NCI-H128 (cell line): ENCODE results near the gene ADARB2.
"Not testable (repeated sequence)": the region's sequence is repeated elsewhere in the genome, so short reads cannot be mapped to it uniquely, and the experiment has no call there.

Source experiments
- DNase-seq: peaks from one replicate; lab custom pipeline; 2025; ENCODE audit not compliant: unreplicated experiment; lab: John Stamatoyannopoulos, UW

Gene ADARB2

DNA sequence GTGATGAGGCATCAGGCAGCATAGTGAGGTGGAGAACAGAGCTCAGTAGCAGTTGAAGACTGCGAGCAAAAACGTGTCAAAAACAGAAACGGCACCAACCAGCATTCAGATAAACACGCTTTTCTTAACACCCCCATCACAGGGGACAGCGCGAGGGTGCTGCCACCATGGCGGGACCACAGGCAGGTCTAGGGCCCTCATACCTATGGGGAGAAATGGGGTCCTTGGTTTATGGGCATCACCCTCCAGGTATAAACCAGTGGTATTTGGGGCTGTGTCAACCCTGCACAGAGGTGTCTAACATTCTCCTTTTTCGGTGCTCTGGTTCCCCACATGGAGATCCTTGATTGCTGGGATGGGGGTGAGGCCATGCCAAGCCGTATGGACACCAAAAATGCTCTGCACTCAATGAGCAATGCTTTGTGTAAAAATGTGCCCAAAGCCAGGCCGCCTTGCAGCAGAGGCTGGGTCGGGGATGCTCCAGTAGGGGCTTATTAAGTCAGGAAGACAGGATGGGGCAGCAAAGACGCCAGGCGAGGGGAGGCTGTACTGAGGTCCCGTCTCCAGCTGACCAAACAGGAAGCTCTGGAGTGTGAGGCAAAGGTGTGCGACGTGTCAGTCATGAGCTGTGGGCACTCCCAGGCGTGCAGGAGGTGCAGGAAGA, 489.6 kb downstream of the ADARB2 start:
- no peak for DNase-seq

DNA sequence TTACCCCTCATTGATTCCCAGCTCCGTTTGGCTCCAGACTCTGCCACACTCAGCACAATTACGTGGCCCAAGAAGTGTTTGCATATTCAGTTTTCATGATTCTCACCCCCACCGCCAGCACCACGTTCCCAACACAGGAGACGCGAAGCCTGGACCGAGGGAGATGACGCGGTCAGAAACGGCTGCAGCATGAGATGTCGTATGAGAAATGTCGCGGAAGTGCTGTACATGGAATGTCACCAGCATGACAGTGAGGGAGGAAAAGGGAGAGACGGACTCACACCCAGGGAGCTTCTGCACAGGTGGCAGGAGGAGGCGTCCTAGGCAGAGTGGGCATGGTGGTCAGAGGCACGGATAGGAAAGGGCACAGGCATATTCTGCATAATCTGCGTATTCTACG, 492.8 kb downstream of the ADARB2 start:
- no peak for DNase-seq

DNA sequence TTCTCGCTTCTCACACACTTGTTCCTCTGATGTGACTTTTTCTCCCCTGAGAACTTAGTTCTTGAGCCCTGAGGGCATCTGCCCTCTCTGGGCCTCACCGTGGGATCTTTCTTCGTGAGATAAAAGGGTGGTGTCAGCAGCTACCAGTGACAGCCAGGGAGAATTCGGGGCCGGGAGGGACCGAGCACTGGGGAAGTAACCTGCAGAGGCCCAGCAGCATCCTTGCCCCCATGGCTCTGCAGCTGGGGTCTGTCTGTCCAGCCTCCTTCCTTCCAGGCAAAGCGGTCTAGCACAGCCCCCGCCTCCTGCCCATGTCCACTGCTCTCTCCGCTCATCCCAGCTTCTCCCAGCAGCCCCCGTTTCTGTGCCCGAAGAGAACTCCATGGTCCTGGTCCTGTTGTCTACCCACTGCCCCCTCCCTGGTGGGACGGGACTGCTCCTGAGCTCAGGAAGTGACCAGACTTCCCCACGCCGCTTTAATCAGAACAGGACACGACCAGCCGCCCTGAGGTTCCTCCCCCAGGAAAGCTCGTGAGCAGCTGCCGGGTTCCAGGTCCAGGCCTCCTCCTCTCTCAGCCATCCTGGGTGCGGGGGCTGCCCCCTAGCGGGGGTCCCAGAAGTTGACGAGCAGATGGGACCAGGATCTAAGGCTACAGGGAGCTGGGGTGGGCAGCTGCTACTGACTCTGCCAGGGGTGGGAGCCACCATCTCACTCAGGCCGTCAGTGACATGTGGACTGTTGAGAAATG, 493.7 kb downstream of the ADARB2 start:
- DNase-seq = no peak

GRCh38 chr10:1242975-1243374, 494.4 kb downstream of the ADARB2 start:
- no peak for DNase-seq

GRCh38 chr10:1241973-1242935, 495.1 kb downstream of the ADARB2 start:
- DNase-seq = no peak

- no peak for DNase-seq
Observed at GRCh38 chr10:1241322-1241890, 495.9 kb downstream of the ADARB2 start.

- no peak for DNase-seq
Observed at GRCh38 chr10:1240341-1240775, 497.0 kb downstream of the ADARB2 start.

DNA sequence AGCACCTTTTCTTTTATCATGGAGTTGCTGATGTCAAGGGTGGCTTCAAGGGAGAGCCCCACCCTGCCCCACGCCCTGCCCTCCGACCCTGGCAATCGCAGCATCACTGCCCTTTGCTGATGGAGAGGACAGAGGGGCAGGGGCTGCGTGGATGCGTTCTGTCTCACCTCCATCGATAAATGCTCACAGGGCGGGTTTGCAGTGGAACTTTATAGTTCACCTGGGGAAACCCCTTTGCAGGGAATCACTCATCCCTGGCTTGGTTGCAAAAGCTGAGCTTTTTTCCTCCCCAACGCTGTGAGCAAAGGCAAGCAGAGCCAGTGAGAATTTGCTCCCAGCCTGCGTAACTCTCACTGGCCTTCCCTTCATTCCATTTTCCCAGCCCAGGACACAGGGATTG, 504.3 kb downstream of the ADARB2 start:
- no peak for DNase-seq

- DNase-seq = no peak
Observed at GRCh38 chr10:1232164-1232911, 505.0 kb downstream of the ADARB2 start.

DNA sequence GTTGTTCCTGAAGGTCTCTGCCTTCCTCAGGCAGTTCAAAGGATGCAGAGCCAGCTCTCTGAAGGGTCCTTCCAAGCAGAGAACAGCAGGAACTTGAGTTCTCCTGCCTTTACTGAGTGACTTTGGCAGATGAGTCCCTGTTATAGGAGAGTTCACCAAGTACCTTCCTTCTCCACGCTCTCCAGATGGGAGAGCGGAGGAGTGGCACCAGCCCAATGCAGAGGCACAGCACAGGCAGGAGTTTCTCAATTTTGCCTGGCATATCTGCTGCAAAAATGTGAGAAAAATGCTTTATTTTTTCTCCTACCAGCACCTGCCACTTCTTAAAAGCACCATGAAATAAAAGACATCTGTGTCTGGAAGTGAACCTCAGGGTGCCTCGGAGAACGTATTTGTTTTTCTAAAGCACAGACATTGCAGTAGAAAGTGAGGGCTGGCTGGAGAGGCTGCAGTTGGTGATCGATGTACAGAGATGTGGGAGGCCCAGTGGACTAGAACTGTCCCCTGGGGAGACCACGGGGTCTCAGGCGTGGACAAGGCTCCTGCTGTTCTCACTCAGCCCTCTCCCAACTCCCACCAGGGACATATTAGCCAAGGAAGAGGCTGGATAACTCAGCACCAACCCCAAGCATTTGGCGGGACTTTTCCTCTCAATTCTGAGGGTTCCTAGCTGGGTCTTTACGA, 506.6 kb downstream of the ADARB2 start:
- no peak for DNase-seq

GRCh38 chr10:1230138-1230537, 507.2 kb downstream of the ADARB2 start:
- DNase-seq = no peak

DNA sequence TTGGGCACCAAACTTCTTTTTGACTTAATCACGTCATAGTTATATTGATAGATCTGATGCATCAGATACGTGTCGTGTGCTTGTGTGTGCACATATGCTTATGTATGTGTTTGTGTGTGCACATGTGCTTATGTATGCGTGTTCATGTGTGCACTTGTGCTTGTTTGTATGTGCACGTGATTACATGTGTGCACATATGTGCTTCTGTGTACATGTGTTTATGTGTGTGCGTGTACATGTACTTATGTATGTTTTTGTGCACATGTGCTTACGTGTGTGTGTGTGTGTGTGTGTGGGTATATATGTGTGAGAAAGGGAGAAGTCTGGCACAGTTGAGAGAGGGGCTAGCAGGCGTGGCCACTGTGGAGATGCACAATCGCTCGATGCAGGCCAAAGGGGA, 507.8 kb downstream of the ADARB2 start:
- no peak for DNase-seq

DNA sequence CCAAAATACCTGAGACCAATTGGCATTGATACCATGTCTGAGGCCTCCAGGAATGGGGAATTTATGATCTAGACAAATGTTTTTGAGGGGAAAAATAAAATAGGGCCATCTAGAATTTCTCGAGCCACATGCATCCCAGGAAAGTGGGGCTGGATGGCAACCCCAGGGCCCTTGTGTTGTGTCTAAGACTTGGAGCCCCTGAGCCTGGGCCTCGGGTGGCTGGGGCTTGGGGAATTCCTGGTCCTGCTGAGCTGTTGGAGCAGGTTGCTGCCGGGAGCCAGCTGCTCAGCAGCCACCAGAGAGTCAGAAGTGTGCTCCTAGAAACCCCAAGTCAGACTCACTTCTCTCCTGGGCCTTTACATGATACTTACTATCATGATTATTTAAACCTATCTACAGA, 508.2 kb downstream of the ADARB2 start:
- DNase-seq = no peak

- DNase-seq = no peak
Observed at GRCh38 chr10:1228467-1228975, 508.8 kb downstream of the ADARB2 start.

DNA sequence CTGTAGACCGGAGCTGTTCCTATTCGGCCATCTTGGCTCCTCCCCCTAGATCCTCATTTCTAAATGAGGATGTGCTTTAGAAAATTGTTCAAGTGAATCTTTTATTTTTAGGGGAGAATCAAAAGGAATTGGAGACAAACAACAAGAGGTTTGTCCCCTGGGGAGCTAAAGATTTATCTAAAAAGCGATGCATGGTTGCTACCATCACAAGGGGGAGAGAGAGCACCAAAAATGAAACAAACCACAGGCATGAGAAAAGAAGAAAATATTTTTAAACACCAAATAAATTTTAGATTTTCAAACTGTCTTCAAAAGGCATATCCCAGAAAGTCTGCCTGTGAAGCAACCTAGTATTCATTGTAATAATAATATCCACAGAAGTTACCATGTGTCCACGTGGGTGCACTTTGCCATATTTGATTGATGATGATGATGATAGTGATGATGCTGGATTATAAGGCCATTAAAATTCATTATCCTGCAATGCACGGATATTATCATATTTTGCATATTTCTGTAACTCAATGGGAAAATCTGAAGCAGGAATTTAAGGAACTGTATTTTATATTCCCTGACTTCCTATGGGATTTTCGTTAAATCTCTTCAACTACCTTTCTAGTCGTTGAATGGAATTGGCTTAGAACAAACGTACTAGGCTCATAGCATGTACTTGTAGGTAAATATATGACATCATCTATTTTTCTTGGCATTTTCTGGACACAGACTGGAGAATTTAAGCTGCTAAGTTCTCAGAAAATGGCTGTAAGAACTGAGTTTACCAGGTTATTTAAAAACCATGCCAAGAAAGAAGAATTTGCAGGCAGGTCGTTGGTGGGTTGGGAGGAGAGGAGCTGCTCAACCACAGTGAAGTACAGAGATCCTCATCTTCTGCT, 509.6 kb downstream of the ADARB2 start:
- DNase-seq = no peak

DNA sequence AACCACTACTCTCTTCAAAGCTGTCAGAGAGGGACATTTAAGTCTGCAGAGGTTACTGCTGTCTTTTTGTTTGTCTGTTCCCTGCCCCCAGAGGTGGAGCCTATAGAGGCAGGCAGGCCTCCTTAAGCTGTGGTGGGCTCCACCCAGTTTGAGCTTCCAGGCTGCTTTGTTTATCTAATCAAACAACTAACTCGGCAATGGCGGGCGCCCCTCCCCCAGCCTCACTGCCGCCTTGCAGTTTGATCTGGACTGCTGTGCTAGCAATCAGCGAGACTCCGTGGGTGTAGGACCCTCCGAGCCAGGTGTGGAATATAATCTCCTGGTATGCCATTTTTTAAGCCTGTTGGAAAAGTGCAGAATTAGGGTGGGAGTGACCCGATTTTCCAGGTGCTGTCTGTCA, 510.4 kb downstream of the ADARB2 start:
- DNase-seq = not testable (repeated sequence)

DNA sequence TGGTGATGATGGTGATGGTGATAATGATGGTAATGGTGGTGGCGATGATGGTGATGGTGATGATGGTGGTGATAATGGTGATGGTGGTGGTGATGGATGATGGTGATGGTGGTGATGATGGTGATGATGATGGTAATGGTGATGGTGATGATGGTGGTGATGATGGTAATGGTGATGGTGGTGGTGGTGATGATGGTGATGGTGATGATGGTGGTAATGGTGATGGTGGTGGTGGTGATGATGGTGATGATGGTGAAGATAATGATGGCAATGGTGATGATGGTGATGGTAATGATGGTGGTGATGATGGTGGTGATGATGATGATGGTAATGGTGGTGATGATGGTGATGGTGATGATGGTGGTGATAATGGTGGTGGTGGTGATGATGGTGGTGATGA, 517.5 kb downstream of the ADARB2 start:
- DNase-seq = not testable (repeated sequence)

DNA sequence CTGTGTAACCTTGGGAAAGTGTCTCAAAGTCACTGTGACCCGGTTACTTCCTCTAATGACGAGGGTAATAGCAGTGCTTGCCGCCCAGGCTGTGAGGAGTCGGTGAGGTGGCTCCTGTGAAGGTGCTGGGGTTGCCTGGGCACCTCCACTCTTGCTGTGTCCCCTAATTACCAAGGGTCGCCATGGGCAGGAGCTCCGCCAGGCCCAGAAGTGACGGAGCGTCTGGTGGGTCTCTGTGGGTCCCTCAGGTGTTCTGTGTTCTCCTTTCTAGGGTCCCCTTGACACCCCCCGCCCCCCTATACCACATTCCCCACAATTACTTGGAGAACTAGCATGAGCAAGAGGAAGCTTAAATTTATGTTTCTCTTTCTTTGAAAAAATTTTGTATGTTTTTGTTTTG, 519.7 kb downstream of the ADARB2 start:
- DNase-seq = no peak

GRCh38 chr10:1217237-1217587, 520.1 kb downstream of the ADARB2 start:
- DNase-seq = no peak
